ENCODE measurements around the gene ANXA2. TPM values are rescaled to one million over a fixed set of nuclear protein-coding genes. Genes with fewer than 3 reads are reported as not detected.

ANXA2 gene
- total and polyA plus RNA-seq, 2 experiments from 2014 or later: 202 to 225 TPM

DNA sequence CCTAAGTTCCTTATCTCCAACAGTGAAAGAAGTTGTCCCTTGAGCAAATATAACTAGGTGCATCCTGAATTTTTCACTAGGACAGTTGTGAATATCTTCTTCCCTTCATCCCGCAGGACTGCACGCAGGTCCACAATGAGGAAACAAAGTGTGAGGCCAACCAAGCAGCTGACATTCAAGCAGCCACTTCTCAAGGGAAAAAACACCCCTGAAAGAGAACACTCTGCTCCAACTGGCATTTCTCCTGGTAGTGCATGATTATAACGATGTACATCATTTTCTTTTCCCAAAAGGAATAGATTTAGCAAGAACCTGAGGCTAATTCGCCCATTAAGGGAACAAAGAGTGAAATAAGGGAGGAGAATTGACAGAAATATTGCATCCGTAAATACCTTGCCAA lies 74.5 kb downstream of the ANXA2 start (continued):
- TF ChIP-seq ZNF462 (CRISPR knock-in tag; IDR thresholded peaks at IDR 0.05): no peak
- TF ChIP-seq EZH2 (IDR thresholded peaks at IDR 0.05; ENCODE audit: low read depth, unreplicated experiment): no peak
- no peak for TF ChIP-seq STAT1 (IDR thresholded peaks at IDR 0.05; ENCODE audit: unreplicated experiment)
- TF ChIP-seq CREB1 (CRISPR knock-in tag; IDR thresholded peaks at IDR 0.05; ENCODE audit: low read depth): no peak
- no peak for TF ChIP-seq ZNF114 (CRISPR knock-in tag; IDR thresholded peaks at IDR 0.05)
- no peak for TF ChIP-seq CTCF (conservative IDR thresholded peaks at IDR 0.05; ENCODE audit: low read depth in 2 of 2)
- no peak for TF ChIP-seq POLR2AphosphoS5 (IDR thresholded peaks at IDR 0.05; ENCODE audit: low read depth)
- TF ChIP-seq JUNB (IDR thresholded peaks at IDR 0.05; ENCODE audit: unreplicated experiment): no peak
- no peak for TF ChIP-seq ZNF331 (CRISPR knock-in tag; IDR thresholded peaks at IDR 0.05; ENCODE audit: low read depth)
- no peak for TF ChIP-seq ETS1 (IDR thresholded peaks at IDR 0.05)
- TF ChIP-seq EZH2phosphoT487 (IDR thresholded peaks at IDR 0.05; ENCODE audit: unreplicated experiment): no peak

Data from GM23338 (cell line).